ENCODE data around the gene CCDC117. TPM values are rescaled to one million over a fixed set of nuclear protein-coding genes. Genes with fewer than 3 reads are reported as not detected.

The CCDC117 gene
- total RNA-seq, 1 experiment from 2014 or later = 18.1 TPM

- no peak overlapping the region for H3K4me3 ChIP-seq (ENCODE audit: low read depth in 2 of 2, low read length in 2 of 2)
- intact Hi-C loops (cut with micrococcal nuclease; ENCODE audit: unreplicated experiment) (loop anchor here (5.0 kb wide), 1 partner anchor 225 kb away; no protein-coding TSS in a partner anchor), in situ Hi-C loops (cut with HindIII; ENCODE audit: low pct_unique_long_range_greater_than_20kb, low sequenced_read_pairs) (no loop called here)
- no TSS peak for BruUV-seq (replicated peaks)
- H3K36me3 ChIP-seq (ENCODE audit: control insufficient read depth, insufficient read depth, low read length) = no peaks in the 10 kb centered on the region
- H3K27ac ChIP-seq (ENCODE audit: low read length) = no peak overlapping the region
- H3K27me3 ChIP-seq (ENCODE audit: control insufficient read depth, insufficient read depth, low read length) = no peaks in the 10 kb centered on the region
- ChIA-PET POLR2A (no interaction called here), CTCF (interaction anchor here (0.7 kb wide), 1 partner anchor 38 kb away, joined by 3 read pairs; no protein-coding TSS in a partner anchor)
- no peaks in the 10 kb centered on the region for H3K9me3 ChIP-seq (ENCODE audit: control insufficient read depth, insufficient read depth, low read depth, low read length)
- H3K4me1 ChIP-seq (ENCODE audit: control insufficient read depth, insufficient read depth, low read length) = no peaks in the 10 kb centered on the region
- no peak for DNase-seq (ENCODE audit: low read depth, low spot score)
- TF ChIP-seq, protein P1, sequence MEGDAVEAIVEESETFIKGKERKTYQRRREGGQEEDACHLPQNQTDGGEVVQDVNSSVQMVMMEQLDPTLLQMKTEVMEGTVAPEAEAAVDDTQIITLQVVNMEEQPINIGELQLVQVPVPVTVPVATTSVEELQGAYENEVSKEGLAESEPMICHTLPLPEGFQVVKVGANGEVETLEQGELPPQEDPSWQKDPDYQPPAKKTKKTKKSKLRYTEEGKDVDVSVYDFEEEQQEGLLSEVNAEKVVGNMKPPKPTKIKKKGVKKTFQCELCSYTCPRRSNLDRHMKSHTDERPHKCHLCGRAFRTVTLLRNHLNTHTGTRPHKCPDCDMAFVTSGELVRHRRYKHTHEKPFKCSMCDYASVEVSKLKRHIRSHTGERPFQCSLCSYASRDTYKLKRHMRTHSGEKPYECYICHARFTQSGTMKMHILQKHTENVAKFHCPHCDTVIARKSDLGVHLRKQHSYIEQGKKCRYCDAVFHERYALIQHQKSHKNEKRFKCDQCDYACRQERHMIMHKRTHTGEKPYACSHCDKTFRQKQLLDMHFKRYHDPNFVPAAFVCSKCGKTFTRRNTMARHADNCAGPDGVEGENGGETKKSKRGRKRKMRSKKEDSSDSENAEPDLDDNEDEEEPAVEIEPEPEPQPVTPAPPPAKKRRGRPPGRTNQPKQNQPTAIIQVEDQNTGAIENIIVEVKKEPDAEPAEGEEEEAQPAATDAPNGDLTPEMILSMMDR (IDR thresholded peaks at IDR 0.05) = no peak
- TF ChIP-seq TCF7L2 (IDR thresholded peaks at IDR 0.05; ENCODE audit: low read depth, low read length) (no peak), POLR2AphosphoS5 (IDR thresholded peaks at IDR 0.05; ENCODE audit: low read depth, low read length) (no peak), SIN3A (IDR thresholded peaks at IDR 0.05; ENCODE audit: borderline replicate concordance, insufficient read depth, low read depth, low read length) (no peak)
- TF ChIP-seq, protein P2, sequence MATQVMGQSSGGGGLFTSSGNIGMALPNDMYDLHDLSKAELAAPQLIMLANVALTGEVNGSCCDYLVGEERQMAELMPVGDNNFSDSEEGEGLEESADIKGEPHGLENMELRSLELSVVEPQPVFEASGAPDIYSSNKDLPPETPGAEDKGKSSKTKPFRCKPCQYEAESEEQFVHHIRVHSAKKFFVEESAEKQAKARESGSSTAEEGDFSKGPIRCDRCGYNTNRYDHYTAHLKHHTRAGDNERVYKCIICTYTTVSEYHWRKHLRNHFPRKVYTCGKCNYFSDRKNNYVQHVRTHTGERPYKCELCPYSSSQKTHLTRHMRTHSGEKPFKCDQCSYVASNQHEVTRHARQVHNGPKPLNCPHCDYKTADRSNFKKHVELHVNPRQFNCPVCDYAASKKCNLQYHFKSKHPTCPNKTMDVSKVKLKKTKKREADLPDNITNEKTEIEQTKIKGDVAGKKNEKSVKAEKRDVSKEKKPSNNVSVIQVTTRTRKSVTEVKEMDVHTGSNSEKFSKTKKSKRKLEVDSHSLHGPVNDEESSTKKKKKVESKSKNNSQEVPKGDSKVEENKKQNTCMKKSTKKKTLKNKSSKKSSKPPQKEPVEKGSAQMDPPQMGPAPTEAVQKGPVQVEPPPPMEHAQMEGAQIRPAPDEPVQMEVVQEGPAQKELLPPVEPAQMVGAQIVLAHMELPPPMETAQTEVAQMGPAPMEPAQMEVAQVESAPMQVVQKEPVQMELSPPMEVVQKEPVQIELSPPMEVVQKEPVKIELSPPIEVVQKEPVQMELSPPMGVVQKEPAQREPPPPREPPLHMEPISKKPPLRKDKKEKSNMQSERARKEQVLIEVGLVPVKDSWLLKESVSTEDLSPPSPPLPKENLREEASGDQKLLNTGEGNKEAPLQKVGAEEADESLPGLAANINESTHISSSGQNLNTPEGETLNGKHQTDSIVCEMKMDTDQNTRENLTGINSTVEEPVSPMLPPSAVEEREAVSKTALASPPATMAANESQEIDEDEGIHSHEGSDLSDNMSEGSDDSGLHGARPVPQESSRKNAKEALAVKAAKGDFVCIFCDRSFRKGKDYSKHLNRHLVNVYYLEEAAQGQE (IDR thresholded peaks at IDR 0.05; ENCODE audit: insufficient read depth in 1 of 2, low read depth in 2 of 2, low read length in 1 of 2) = no peak
- ATAC-seq = no peak
Measured at GRCh38 chr22:28826921-28827320, 54.4 kb downstream of the CCDC117 start.

DNA sequence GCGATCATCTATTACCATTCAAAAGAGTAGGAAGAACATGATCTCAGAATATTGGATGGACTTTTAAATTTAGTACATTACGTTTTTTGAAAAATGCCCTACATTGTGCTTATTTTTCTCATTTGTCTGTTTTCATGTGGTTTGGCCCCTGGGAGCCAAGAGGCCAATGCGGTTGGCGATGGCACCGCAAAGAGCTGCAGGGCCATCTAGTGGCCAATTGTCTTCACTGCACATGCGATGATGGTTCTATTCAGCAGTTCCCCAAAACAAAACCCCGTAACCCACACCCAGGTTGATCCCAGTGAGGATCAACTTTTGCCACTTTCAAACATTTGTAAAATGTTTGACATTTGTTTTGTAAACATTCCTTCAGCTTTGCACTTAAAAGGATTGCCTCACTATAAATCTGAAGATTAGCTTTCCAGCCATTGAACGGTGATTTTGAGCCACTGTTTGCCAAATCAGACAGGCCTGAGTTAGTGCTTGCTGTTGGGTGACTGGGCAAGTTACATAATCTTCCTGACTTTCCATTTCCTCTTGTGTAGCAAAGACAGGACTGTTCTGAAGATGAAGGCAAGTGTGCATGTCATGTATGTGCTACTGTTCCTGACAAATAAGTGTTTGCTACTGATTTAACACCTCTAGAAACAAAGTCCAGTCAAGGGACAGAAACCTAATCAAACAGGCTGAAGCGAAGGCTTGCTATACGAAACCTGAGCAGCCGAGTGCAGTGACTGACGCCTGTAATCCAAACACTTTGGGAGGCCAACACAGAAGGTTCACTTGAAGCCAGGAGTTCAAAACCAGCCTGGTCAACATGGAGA, 57.1 kb downstream of the CCDC117 start:
- ATAC-seq = peak; percentile 87

More for the DNA sequence above, 57.1 kb downstream of the CCDC117 start:
- POLR2A ChIA-PET = interaction anchor here (0.6 kb wide), 1 partner anchor 311 kb away, joined by 3 read pairs; no protein-coding TSS in a partner anchor
- CTCF ChIA-PET = interaction anchor here (0.6 kb wide), 1 partner anchor 32 kb away, joined by 3 read pairs; no protein-coding TSS in a partner anchor
- in situ Hi-C loops (cut with HindIII; ENCODE audit: low pct_unique_long_range_greater_than_20kb, low sequenced_read_pairs) = no loop called here
- Histone ChIP-seq H3K27me3 (ENCODE audit: control insufficient read depth, insufficient read depth, low read length) (no peaks in the 10 kb centered on the region), H3K9me3 (ENCODE audit: control insufficient read depth, insufficient read depth, low read depth, low read length) (no peaks in the 10 kb centered on the region), H3K4me3 (ENCODE audit: low read depth in 2 of 2, low read length in 2 of 2) (no peak overlapping the region), H3K4me1 (ENCODE audit: control insufficient read depth, insufficient read depth, low read length) (no peaks in the 10 kb centered on the region), H3K36me3 (ENCODE audit: control insufficient read depth, insufficient read depth, low read length) (no peaks in the 10 kb centered on the region), H3K27ac (ENCODE audit: low read length) (no peak overlapping the region)
- TF ChIP-seq, protein P1 (IDR thresholded peaks at IDR 0.05) = peak; percentile 95
- no peak for TF ChIP-seq TCF7L2 (IDR thresholded peaks at IDR 0.05; ENCODE audit: low read depth, low read length)
- TF ChIP-seq, protein P2 (IDR thresholded peaks at IDR 0.05; ENCODE audit: insufficient read depth in 1 of 2, low read depth in 2 of 2, low read length in 1 of 2) = no peak
- no peak for TF ChIP-seq SIN3A (IDR thresholded peaks at IDR 0.05; ENCODE audit: borderline replicate concordance, insufficient read depth, low read depth, low read length)
- peak; percentile 60 for DNase-seq (ENCODE audit: low read depth, low spot score)
- BruUV-seq (replicated peaks) = no TSS peak
- intact Hi-C loops (cut with micrococcal nuclease; ENCODE audit: unreplicated experiment) = loop anchor here (5.0 kb wide), 1 partner anchor 227 kb away; no protein-coding TSS in a partner anchor

Measured in Panc1 (cell line).